Vagina (tissue), 2 donors: ENCODE results near the gene CLIC3.

Experiments used
- POLR2A ChIP-seq, 2 donors: fragments of 450-650 bp; IDR thresholded peaks; one replicate each; pipeline ENCODE4 v1.6.1; 2017; ENCODE audit warnings: antibody characterized with exemption in 2 of 2, mild to moderate bottlenecking in 2 of 2, moderate library complexity in 2 of 2
- TF ChIP-seq, protein P1 (sequence below), 3 experiments: fragments of 450-650 bp in 2 of 3; fragments of 200-600 bp in 1 of 3; sonication (generic) in 1 of 3; IDR thresholded peaks; one replicate each; pipeline ENCODE4 v1.5.1; 2017 to 2019; ENCODE audit warnings: antibody characterized with exemption in 3 of 3, mild to moderate bottlenecking in 2 of 3, moderate library complexity in 2 of 3

DNA sequence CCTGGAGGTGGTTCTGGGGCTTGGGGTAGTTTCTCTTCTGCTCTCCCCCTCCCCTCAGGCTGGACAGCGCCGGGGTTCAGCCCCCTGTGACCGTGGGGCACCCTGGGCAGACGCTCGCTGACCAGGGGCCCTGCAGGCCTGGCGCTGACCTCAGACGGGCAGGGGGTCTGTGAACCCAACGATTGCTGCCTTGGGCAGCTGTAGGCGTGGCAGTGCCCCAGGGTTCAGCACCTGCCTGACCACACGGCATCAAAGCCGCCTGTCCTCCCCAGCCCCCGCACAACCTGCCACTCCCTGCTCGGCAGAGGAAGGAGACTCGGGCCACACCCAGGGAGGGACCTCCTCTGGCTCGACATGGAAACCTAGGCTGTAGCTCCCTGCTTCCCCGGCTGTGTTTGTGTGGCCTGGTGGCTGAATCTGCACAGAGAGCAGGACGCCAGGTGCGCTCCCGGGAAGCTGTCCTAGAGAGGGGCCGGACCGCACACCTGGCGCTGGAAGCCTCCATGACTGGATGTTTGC, 32.1 kb downstream of the CLIC3 start:
- TF ChIP-seq, protein P1, sequence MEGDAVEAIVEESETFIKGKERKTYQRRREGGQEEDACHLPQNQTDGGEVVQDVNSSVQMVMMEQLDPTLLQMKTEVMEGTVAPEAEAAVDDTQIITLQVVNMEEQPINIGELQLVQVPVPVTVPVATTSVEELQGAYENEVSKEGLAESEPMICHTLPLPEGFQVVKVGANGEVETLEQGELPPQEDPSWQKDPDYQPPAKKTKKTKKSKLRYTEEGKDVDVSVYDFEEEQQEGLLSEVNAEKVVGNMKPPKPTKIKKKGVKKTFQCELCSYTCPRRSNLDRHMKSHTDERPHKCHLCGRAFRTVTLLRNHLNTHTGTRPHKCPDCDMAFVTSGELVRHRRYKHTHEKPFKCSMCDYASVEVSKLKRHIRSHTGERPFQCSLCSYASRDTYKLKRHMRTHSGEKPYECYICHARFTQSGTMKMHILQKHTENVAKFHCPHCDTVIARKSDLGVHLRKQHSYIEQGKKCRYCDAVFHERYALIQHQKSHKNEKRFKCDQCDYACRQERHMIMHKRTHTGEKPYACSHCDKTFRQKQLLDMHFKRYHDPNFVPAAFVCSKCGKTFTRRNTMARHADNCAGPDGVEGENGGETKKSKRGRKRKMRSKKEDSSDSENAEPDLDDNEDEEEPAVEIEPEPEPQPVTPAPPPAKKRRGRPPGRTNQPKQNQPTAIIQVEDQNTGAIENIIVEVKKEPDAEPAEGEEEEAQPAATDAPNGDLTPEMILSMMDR (IDR thresholded peaks at IDR 0.05) = no peak
- TF ChIP-seq POLR2A (IDR thresholded peaks at IDR 0.05) = no peak
